Activated B cell treated with CpG ODN at 0.5 μM for 24 hours (primary cell): ENCODE data around the gene DAPK1. TPM values are rescaled to one million over a fixed set of nuclear protein-coding genes. Genes with fewer than 3 reads are reported as not detected.

ENCODE experiments used
- ATAC-seq: fragments of 200-7000 bp; cut with Tn5 transposase; one replicate; pipeline ENCODE4 v1.10.0; 2021; ENCODE audit warnings: low read depth, mild to moderate bottlenecking, moderate library complexity
- CTCF ChIA-PET: fragments of 350-600 bp; sonication (Branson Sonifier 250); formaldehyde crosslinking; loops from one replicate; lab custom pipeline; 2021; ENCODE audit warnings: antibody characterized with exemption; lab: Charles Lee
- POLR2A ChIA-PET: fragments of 350-600 bp; sonication (Branson Sonifier 250); formaldehyde crosslinking; loops from one replicate; lab custom pipeline; 2021; ENCODE audit warnings: antibody characterized with exemption; lab: Charles Lee
- DNase-seq: peaks from one replicate; pipeline ENCODE4 v3.0.0; 2022
- H3K27ac Mint-ChIP-seq: one replicate; pipeline ENCODE4 v1.8.0; 2020; ENCODE audit warnings: mixed read lengths
- H3K27me3 Mint-ChIP-seq: one replicate; pipeline ENCODE4 v1.8.0; 2021; ENCODE audit warnings: mixed read lengths
- H3K36me3 Mint-ChIP-seq: one replicate; pipeline ENCODE4 v1.8.0; 2021; ENCODE audit warnings: low read depth, mixed read lengths
- H3K4me1 Mint-ChIP-seq: one replicate; pipeline ENCODE4 v1.8.0; 2021; ENCODE audit warnings: mixed read lengths
- H3K4me3 Mint-ChIP-seq: one replicate; pipeline ENCODE4 v1.8.0; 2020; ENCODE audit warnings: mild to moderate bottlenecking, mixed read lengths
- H3K9me3 Mint-ChIP-seq: one replicate; pipeline ENCODE4 v1.8.0; 2020; ENCODE audit warnings: mixed read lengths
- intact Hi-C: fragments of 100-400 bp; cut with micrococcal nuclease; formaldehyde crosslinking; loops from one replicate; pipeline ENCODE4 v1.15.1; 2024
- total RNA-seq: library from RNA; stranded (reverse); gene quantifications from 2 replicates; pipeline ENCODE4 v1.2.3, GENCODE V29; 2022
- TF ChIP-seq, protein P1 (sequence below): fragments of 200-600 bp; IDR thresholded peaks from one replicate; pipeline ENCODE4 v1.8.0; 2022; ENCODE audit warnings: antibody characterized with exemption, mild to moderate bottlenecking

The DAPK1 gene
- total RNA-seq, 1 donor from 2014 or later, result 1.0 TPM

DNA sequence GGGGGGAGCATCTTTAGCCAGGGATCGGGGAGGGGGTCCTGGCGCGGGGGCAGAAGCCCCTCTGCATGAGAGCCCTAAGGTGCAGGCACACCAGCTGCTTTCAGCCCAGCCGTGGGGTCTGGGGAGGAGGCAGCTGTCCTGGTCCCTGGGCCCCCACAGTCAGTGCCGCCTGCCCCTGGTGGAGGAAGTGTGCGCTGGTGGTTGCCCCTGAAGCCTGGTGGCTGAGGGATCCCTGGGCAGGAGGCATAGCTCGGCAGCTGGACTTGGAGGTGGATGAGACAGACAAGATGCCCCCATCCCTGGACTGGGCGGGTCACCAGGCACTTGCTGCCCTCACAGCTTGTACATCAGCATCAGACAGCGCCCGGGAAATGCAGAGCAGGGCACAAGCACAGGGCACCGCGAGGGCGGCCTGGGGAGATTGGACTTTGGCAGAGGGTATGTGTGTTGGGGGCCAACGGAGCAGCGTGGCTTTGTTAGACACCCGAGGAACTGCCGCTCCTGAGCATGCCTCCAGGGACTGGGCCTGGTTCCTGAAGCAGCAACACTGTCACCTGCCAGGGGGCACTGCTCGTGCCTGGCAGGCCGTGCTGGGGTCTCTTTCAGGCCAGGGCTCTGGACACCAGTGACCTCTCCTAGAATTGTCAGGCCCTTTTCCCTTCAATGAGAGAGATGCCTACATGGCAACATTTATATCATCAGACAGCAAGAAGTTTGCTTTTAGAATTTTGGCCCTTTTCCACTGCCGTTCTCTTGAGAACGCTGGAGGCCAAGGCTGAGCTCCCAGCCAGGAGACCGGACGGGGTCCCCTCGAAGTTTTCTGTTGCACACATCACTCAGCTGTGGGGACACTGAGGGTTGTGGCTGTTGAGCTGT lies 186.3 kb downstream of the DAPK1 start:
- ATAC-seq (no peak), DNase-seq (no peak)
- no peak overlapping the region for H3K27ac Mint-ChIP-seq
- H3K4me3 Mint-ChIP-seq, result no peak overlapping the region
- TF ChIP-seq, protein P1, sequence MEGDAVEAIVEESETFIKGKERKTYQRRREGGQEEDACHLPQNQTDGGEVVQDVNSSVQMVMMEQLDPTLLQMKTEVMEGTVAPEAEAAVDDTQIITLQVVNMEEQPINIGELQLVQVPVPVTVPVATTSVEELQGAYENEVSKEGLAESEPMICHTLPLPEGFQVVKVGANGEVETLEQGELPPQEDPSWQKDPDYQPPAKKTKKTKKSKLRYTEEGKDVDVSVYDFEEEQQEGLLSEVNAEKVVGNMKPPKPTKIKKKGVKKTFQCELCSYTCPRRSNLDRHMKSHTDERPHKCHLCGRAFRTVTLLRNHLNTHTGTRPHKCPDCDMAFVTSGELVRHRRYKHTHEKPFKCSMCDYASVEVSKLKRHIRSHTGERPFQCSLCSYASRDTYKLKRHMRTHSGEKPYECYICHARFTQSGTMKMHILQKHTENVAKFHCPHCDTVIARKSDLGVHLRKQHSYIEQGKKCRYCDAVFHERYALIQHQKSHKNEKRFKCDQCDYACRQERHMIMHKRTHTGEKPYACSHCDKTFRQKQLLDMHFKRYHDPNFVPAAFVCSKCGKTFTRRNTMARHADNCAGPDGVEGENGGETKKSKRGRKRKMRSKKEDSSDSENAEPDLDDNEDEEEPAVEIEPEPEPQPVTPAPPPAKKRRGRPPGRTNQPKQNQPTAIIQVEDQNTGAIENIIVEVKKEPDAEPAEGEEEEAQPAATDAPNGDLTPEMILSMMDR, result no peak
- H3K27me3 Mint-ChIP-seq, result no peaks in the 10 kb centered on the region
- no peaks in the 10 kb centered on the region for H3K36me3 Mint-ChIP-seq
- CTCF ChIA-PET, result no interaction called here
- no peaks in the 10 kb centered on the region for H3K4me1 Mint-ChIP-seq
- POLR2A ChIA-PET, result no interaction called here
- no peaks in the 10 kb centered on the region for H3K9me3 Mint-ChIP-seq
- intact Hi-C loops, result no loop called here

DNA sequence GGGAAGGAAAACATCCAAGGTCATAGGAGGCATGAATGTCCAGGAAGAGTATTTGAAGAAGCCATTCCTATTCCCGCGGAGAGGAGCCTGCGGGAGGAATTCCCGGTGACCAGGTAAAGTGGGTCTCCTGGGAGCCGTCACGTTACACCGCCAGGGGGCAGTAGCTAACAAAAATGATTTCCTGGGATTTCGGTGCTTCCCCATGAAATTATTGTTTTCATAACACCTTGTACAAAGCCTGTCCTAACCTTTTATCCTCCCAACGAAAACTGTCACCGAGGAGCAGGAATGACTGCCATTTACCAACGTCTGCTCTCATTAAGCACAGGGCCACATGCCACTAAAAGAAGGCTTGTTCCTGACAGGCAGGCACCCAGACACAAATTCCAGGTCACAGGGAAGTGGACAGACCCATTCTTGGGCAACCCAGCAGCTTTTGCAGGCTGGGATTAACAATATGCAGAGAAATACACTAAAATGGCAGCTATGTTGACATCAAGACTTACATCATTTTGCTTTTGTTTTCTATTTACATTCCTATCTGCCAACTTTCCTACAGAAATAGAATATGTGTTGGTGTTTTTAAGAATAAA lies 187.1 kb downstream of the DAPK1 start:
- H3K27ac Mint-ChIP-seq, result no peak overlapping the region
- no peaks in the 10 kb centered on the region for H3K4me1 Mint-ChIP-seq
- H3K36me3 Mint-ChIP-seq, result no peaks in the 10 kb centered on the region
- H3K4me3 Mint-ChIP-seq, result no peak overlapping the region
- ChIA-PET POLR2A (no interaction called here), CTCF (no interaction called here)
- H3K27me3 Mint-ChIP-seq, result no peaks in the 10 kb centered on the region
- peaks cover 2% of the 10 kb centered on the region for H3K9me3 Mint-ChIP-seq
- ATAC-seq (no peak), DNase-seq (no peak)
- TF ChIP-seq, protein P1, result no peak
- intact Hi-C loops, result no loop called here

DNA sequence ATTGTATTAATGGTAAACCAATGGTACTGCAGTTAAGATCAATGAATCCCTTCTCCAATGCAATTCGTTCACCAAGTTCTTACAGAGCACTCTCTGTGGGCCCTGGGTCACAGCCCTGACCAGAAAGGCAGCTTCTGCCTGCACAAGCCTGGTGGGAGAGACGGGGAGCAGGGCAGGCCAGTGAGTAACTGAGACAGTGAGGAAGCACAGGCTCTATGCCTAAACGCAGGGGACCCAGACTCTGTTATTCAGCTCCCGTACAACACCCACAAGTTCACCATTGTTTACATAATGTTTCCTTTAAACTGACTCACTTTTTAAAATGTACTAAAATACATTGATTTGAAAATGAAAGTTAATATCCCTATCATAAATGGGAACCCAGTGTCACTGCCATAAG lies 187.8 kb downstream of the DAPK1 start:
- Mint-ChIP-seq H3K36me3 (no peaks in the 10 kb centered on the region), H3K27me3 (no peaks in the 10 kb centered on the region), H3K4me3 (no peak overlapping the region), H3K4me1 (no peaks in the 10 kb centered on the region), H3K27ac (no peak overlapping the region), H3K9me3 (peaks cover 2% of the 10 kb centered on the region)
- POLR2A ChIA-PET, result no interaction called here
- CTCF ChIA-PET, result no interaction called here
- no peak for ATAC-seq
- intact Hi-C loops, result no loop called here
- TF ChIP-seq, protein P1, result no peak
- DNase-seq, result no peak

DNA sequence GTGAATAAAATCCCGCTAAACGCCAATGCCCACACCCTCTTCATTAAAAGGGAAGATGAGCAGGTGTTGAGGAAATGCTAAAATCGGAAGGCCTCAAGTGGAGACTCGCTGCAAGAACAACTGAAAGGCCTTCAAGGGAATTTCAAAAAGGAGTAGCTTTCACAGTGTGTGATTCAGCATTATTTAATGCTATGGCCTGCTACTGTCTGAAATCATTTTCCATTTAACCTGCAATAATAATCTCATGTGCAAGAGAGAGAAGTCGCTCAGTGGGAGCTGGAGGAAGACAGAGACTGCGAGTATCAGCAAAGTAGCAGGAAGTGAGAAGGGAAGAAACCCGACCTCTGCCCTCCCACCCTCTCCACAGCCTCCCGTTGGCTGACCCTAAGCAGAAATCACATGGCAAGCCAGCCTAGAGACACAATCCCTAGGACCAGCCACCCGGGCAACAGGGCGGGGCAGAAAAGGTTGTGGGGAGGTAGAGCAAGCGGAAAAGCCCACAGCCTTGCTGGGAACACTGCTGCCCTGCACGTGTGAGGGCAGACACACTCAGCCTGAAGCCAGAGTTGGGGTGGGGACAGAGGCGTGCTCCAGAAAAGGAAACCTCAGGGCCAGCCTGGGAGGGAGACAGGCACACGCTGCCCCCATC lies 188.3 kb downstream of the DAPK1 start:
- Mint-ChIP-seq H3K9me3 (peaks cover 2% of the 10 kb centered on the region), H3K4me1 (no peaks in the 10 kb centered on the region), H3K36me3 (no peaks in the 10 kb centered on the region), H3K4me3 (no peak overlapping the region), H3K27me3 (no peaks in the 10 kb centered on the region), H3K27ac (no peak overlapping the region)
- POLR2A ChIA-PET, result no interaction called here
- TF ChIP-seq, protein P1, result no peak
- CTCF ChIA-PET, result no interaction called here
- DNase-seq (no peak), ATAC-seq (no peak)
- intact Hi-C loops, result no loop called here

DNA sequence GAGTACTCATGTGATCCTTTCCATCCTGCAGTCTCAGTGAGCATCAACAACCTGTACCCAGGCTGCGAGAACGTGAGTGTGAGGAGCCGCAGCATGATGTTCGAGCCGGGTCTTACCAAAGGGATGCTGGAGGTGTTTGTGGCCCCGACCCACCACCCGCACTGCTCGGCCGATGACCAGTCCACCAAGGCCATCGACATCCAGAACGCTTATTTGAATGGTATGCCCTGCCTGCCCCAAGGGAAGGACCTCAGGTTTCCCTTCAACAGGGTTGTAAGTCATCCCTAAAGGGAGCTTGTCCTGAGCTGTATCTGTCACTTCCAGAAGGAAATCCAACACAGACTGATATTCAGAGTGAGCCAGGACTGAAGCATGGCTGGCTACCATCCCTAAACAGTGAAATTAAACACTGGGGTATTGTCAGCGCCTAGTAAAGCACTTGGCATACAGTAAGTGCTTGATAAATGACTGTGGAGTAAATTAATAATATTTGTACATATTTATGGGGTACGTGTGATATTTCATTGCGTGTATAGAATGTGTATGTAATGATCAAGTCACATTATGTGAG lies 188.9 kb downstream of the DAPK1 start:
- DNase-seq, result no peak
- TF ChIP-seq, protein P1, result no peak
- Mint-ChIP-seq H3K27ac (no peak overlapping the region), H3K4me3 (no peak overlapping the region), H3K4me1 (no peaks in the 10 kb centered on the region), H3K36me3 (no peaks in the 10 kb centered on the region), H3K27me3 (no peaks in the 10 kb centered on the region), H3K9me3 (peaks cover 5% of the 10 kb centered on the region)
- CTCF ChIA-PET, result no interaction called here
- POLR2A ChIA-PET, result no interaction called here
- intact Hi-C loops, result no loop called here
- ATAC-seq, result no peak
